NCI-H146 treated with DMSO at 0.1 percent for 48 hours (cell line): ENCODE data around the gene EYS.
"Not testable (repeated sequence)": the region's sequence is repeated elsewhere in the genome, so short reads cannot be mapped to it uniquely, and the experiment has no call there.

Experiments used
- DNase-seq: peaks from one replicate; lab custom pipeline; 2025; ENCODE audit not compliant: unreplicated experiment; lab: John Stamatoyannopoulos, UW

Gene EYS

GRCh38 chr6:63807056-63807455, 1900.0 kb downstream of the EYS start:
- no peak for DNase-seq

GRCh38 chr6:63806573-63806913, 1900.5 kb downstream of the EYS start:
- no peak for DNase-seq

GRCh38 chr6:63805808-63806572, 1901.0 kb downstream of the EYS start:
- no peak for DNase-seq

- no peak for DNase-seq
Measured at GRCh38 chr6:63805345-63805744, 1901.7 kb downstream of the EYS start.

- DNase-seq = no peak
Measured at GRCh38 chr6:63804381-63804956, 1902.6 kb downstream of the EYS start.

GRCh38 chr6:63803371-63803770, 1903.7 kb downstream of the EYS start:
- no peak for DNase-seq

- no peak for DNase-seq
Measured at GRCh38 chr6:63802606-63803206, 1904.3 kb downstream of the EYS start.

- DNase-seq = not testable (repeated sequence)
Measured at GRCh38 chr6:63800386-63800785, 1906.6 kb downstream of the EYS start.

GRCh38 chr6:63799813-63800212, 1907.2 kb downstream of the EYS start:
- DNase-seq = no peak

- no peak for DNase-seq
Measured at GRCh38 chr6:63799313-63799712, 1907.7 kb downstream of the EYS start.

GRCh38 chr6:63798378-63798777, 1908.6 kb downstream of the EYS start:
- no peak for DNase-seq

GRCh38 chr6:63797721-63798120, 1909.3 kb downstream of the EYS start:
- no peak for DNase-seq

- no peak for DNase-seq
Measured at GRCh38 chr6:63795826-63796225, 1911.2 kb downstream of the EYS start.

GRCh38 chr6:63795006-63795405, 1912.0 kb downstream of the EYS start:
- no peak for DNase-seq

GRCh38 chr6:63793465-63794137, 1913.4 kb downstream of the EYS start:
- no peak for DNase-seq

- no peak for DNase-seq
Measured at GRCh38 chr6:63792736-63793464, 1914.1 kb downstream of the EYS start.

- no peak for DNase-seq
Measured at GRCh38 chr6:63790334-63790733, 1916.7 kb downstream of the EYS start.

- no peak for DNase-seq
Measured at GRCh38 chr6:63789699-63790098, 1917.3 kb downstream of the EYS start.

GRCh38 chr6:63788569-63788968, 1918.5 kb downstream of the EYS start:
- no peak for DNase-seq

- DNase-seq = no peak
Measured at GRCh38 chr6:63787021-63787420, 1920.0 kb downstream of the EYS start.

GRCh38 chr6:63785006-63785405, 1922.0 kb downstream of the EYS start:
- no peak for DNase-seq
